C4-2B (cell line): ENCODE data around the gene KNG1.
"Not testable (repeated sequence)": the region's sequence is repeated elsewhere in the genome, so short reads cannot be mapped to it uniquely, and the experiment has no call there.

Source experiments
- H3K27ac ChIP-seq: fragments of 450-650 bp; 2 replicates; pipeline ENCODE4 v1.5.1; 2017
- ZFX ChIP-seq: fragments of 450-650 bp; IDR thresholded peaks from 2 replicates; pipeline ENCODE4 v1.6.1; 2017
- TF ChIP-seq, protein P1 (sequence below): fragments of 450-650 bp; conservative IDR thresholded peaks from 2 replicates; pipeline ENCODE4 v1.5.1; 2017; ENCODE audit warnings: mild to moderate bottlenecking

KNG1 gene

GRCh38 chr3:186682812-186683211 lies 34.3 kb upstream of the KNG1 start:
- TF ChIP-seq ZFX = no peak
- TF ChIP-seq, protein P1, sequence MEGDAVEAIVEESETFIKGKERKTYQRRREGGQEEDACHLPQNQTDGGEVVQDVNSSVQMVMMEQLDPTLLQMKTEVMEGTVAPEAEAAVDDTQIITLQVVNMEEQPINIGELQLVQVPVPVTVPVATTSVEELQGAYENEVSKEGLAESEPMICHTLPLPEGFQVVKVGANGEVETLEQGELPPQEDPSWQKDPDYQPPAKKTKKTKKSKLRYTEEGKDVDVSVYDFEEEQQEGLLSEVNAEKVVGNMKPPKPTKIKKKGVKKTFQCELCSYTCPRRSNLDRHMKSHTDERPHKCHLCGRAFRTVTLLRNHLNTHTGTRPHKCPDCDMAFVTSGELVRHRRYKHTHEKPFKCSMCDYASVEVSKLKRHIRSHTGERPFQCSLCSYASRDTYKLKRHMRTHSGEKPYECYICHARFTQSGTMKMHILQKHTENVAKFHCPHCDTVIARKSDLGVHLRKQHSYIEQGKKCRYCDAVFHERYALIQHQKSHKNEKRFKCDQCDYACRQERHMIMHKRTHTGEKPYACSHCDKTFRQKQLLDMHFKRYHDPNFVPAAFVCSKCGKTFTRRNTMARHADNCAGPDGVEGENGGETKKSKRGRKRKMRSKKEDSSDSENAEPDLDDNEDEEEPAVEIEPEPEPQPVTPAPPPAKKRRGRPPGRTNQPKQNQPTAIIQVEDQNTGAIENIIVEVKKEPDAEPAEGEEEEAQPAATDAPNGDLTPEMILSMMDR = no peak
- no peak overlapping the region for H3K27ac ChIP-seq

GRCh38 chr3:186683979-186684378 lies 33.2 kb upstream of the KNG1 start:
- no peak for TF ChIP-seq ZFX
- TF ChIP-seq, protein P1 = no peak
- H3K27ac ChIP-seq = no peak overlapping the region

DNA sequence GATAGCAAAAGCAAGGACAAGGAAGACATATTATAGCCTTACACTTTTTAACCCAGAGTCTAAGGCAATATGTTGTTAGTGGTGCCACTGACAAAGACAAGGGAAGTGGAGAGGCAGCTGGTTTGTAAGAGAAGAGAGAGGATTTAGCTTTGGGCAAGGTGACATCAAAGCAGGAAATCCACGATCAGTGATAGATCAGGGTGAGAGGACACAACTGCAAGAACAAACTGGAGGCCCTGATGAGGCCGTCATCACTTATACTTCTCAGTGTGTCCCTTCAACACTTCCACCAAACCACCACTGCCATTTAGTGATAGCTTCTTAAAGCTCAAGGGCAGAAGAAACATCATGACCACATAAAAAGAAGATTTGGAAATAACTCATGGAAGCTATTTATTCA lies 30.7 kb upstream of the KNG1 start:
- H3K27ac ChIP-seq = not testable (repeated sequence)

DNA sequence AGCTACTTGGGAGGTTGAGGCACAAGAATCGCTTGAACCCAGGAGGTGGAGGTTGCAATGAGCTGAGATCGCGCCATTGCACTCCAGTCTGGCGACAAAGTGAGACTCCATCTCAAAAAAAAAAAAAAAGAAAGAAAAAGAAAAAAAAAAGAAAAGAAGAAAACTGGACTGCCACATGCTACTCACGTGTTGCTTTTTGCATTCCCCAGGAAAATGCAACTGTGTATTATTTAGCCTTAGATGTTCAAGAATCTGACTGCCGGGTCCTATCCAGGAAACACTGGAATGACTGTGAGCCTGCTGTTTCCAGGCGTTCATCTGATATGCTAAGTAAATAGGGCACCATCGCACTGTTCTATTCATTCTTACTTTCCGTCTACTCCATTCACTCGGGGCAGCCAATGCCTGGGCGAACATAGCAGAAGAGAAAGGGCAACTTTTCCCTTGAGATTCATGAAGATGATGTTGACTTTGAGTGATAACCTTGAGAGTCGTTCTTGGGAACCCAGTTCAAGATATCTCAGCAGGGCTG lies 30.0 kb upstream of the KNG1 start:
- H3K27ac ChIP-seq = no peak overlapping the region
- TF ChIP-seq ZFX = no peak
- TF ChIP-seq, protein P1 = no peak

DNA sequence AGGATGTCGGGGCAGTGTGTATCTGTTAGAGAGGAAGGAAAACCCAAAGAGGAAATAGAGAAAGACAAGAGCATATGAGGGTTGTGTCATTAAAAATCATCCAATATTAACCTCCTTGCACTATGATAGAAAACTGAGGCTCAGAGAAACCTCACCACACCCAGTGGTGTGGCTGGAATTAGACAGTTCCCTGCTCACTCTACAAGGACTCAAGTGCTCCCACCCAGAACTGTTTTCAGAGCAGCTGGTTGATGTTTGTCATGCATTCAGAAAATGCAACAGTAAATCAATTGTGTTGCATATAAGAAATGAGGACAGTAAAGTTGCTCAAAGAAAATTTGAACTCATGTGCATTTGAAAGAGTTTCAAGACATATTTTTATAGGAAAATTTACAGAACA lies 26.9 kb upstream of the KNG1 start:
- H3K27ac ChIP-seq = not testable (repeated sequence)

- no peak for TF ChIP-seq ZFX
- TF ChIP-seq, protein P1 = no peak
- H3K27ac ChIP-seq = no peak overlapping the region
Measured at GRCh38 chr3:186691676-186692075, 25.5 kb upstream of the KNG1 start.

GRCh38 chr3:186693843-186694242 lies 23.3 kb upstream of the KNG1 start:
- no peak overlapping the region for H3K27ac ChIP-seq
- TF ChIP-seq, protein P1 = no peak

DNA sequence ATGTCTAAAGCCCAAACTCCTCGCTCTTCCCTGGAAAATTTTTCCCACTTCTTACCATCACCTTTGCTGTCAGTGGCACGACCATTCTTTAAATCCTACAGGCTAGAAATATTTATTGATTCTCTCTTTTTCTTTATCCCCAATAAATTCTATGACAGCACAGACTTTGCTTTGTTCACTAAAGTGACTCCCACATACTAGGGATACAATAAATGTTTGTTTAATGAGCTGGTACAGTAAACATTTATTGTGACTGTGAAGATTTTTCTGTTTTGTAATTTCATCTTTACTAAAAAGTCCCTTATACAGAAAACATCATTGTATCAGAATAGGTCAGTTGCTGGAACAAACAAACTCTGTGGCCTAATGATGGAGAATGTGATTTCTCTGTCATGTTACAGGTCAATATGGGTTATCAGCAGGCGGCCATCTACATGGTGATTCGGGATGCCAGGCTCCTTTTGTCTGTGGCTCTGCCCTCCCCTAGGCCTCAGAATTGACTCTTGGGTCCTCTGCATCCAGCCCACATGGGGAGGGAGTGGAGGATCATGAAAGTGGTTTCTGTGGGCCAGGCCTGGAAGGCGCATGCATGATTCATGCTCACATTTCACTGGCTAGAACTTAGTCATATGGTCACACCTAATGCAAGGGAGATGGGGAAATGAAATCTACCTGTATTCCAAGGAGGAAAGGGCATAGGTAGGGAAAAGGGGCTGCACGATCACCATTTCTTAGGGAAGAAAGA lies 22.7 kb upstream of the KNG1 start:
- TF ChIP-seq ZFX = no peak
- TF ChIP-seq, protein P1 = no peak

More for the DNA sequence above, 22.7 kb upstream of the KNG1 start:
- no peak overlapping the region for H3K27ac ChIP-seq
